Right lobe of liver (tissue), 4 donors: Measurements from ENCODE around the gene TM2D3.

ENCODE experiments used
- CTCF ChIP-seq, 4 donors: fragments of 200-600 bp in 3 of 4; fragments of 450-650 bp in 1 of 4; IDR thresholded peaks; one replicate each; pipeline versions ENCODE4 v1.5.1 to v1.8.0; 2016 to 2022; ENCODE audit warnings: antibody characterized with exemption in 4 of 4, mild to moderate bottlenecking in 2 of 4
- POLR2A ChIP-seq: fragments of 450-650 bp; IDR thresholded peaks from one replicate; pipeline ENCODE4 v1.6.1; 2017; ENCODE audit warnings: antibody characterized with exemption, mild to moderate bottlenecking
- donor health status: DM: no; HTN: no; CAD: no.
- donor health status: DM: no; HTN: no; CAD: no.
- donor health status: DM: no; HTN: yes; CAD: no.

GRCh38 chr15:101672298-101672697, 20.1 kb upstream of the TM2D3 start:
- TF ChIP-seq POLR2A, result no peak
- no peak for TF ChIP-seq CTCF (IDR thresholded peaks at IDR 0.05)
